ENCODE data around the gene PLA2G10.
"Not testable (repeated sequence)": the region's sequence is repeated elsewhere in the genome, so short reads cannot be mapped to it uniquely, and the experiment has no call there.

PLA2G10 gene, protein sequence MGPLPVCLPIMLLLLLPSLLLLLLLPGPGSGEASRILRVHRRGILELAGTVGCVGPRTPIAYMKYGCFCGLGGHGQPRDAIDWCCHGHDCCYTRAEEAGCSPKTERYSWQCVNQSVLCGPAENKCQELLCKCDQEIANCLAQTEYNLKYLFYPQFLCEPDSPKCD

DNA sequence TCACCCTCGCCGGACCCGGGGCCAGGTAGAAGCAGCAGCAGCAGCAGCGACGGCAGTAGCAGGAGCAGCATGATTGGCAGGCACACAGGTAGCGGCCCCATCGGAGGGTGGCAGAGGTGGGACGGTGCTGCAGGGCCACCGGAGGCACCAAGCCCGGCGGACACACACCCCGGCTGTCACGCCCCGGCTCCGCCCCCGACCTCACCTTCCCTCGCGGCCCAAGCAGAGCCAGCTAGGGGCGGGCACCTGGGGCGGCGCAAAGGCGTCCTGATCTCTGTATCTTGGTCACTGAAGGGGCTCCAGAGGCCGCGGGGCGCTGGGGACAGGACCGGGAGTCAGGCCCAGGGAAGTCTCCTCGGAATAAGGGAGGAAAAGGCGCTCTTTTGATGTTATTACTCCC, at the start of gene PLA2G10:
Gene PLA2G10, minus strand, starts transcription at position 180 of the 400 bp plus-strand sequence. Its CDS starts 79 bp downstream, at position 101.
- DNase-seq (ENCODE audit: low read depth): not testable (repeated sequence)

DNA sequence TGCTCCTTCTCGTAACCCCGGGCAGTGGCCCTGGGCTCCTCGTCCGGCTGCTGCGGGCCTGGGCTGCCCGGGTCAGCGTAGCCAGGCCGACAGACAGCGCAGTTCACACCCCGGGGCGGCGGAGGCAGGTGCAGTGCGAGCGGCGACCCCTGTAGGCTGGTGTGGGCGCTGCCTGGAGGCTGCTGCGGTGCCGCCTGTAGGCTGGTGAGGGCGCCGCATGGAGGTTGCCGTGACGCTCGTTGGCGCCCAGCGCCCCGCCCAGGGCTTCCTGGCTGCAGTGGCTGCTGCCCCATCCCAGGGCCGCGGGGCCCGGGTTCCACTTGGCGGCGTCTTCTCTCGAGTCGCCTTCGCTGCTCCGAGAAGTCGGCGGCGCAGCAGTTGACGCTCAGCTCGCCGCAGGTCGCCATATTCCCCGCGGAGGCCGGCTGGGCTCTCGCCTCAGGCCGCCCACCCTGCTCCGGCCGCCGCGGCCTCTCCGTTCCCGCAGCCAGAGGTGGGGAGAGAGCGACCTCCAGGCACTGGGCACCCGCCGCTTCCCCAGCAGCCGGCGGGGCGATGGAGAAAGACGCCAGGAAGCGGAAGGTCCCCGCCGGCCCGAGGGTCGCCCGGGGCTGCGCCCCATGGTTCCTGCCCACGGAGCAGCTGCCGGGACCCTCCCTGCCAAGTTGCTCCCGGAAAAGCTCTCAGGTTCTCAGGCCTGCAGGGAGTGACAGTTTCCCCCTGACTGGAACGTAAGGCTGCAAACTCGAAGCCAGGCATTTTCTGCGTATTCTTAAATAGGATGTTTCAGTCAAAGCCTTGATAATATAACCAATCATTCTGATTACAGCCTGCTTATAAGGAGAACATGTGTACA, 48.4 kb upstream of the PLA2G10 start, which contains the start of gene NPIPA2:
Gene NPIPA2, plus strand, starts transcription at position 261 of the 856 bp plus-strand sequence. CDS start 5,533 bp downstream, outside the sequence.
- DNase-seq (ENCODE audit: low read depth): not testable (repeated sequence)

DNA sequence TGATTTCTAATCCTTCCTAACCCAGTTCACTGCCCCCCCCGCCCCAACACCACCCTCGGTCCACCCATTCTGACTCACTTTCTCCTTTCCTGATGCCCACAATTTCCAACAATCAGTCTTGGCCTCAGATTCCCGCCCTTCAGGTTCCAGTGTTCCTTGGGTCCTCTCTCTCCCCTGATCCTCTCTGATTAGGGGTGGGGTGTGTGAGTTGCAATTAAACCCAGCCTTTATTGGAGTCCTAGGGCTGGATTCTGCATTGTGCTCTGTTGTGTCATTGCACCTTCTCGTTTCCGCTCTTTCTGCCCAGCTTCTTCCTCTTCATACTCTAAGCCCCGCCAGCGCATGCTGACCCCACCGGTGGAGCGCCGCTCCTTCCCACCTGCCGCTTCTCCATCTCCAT, 47.7 kb upstream of the PLA2G10 start:
- DNase-seq (ENCODE audit: low read depth): not testable (repeated sequence)

DNA sequence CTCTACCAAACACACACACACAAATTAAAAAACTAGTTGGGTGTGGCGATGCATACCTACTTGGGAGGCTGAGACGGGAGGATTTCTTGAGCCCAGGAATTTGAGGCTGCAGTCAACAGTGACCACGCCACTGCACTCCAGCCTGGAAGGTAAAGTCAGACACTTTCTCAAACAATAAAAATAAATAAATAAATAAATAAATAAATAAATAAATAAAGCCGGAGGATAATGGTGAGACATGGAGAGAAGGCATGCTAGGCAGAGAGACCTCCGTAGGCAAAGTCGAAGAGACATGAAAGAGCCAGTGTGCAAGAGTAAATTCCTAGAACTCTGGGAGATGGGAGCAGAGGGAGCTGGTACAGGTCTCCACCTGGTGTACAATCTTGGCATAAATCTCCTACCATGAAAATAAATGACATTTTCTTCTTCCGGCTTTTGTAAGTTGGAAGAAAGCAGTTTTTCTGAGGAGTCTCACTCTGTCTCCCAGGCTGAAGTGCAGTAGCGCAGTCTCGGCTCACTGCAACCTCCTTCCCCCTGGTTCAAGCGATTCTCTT, 46.8 kb upstream of the PLA2G10 start:
- DNase-seq (ENCODE audit: low read depth): not testable (repeated sequence)

DNA sequence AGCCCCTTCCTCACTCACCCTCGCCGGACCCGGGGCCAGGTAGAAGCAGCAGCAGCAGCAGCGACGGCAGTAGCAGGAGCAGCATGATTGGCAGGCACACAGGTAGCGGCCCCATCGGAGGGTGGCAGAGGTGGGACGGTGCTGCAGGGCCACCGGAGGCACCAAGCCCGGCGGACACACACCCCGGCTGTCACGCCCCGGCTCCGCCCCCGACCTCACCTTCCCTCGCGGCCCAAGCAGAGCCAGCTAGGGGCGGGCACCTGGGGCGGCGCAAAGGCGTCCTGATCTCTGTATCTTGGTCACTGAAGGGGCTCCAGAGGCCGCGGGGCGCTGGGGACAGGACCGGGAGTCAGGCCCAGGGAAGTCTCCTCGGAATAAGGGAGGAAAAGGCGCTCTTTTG, 39.1 kb upstream of the PLA2G10 start:
- not testable (repeated sequence) for DNase-seq (ENCODE audit: low read depth)

DNA sequence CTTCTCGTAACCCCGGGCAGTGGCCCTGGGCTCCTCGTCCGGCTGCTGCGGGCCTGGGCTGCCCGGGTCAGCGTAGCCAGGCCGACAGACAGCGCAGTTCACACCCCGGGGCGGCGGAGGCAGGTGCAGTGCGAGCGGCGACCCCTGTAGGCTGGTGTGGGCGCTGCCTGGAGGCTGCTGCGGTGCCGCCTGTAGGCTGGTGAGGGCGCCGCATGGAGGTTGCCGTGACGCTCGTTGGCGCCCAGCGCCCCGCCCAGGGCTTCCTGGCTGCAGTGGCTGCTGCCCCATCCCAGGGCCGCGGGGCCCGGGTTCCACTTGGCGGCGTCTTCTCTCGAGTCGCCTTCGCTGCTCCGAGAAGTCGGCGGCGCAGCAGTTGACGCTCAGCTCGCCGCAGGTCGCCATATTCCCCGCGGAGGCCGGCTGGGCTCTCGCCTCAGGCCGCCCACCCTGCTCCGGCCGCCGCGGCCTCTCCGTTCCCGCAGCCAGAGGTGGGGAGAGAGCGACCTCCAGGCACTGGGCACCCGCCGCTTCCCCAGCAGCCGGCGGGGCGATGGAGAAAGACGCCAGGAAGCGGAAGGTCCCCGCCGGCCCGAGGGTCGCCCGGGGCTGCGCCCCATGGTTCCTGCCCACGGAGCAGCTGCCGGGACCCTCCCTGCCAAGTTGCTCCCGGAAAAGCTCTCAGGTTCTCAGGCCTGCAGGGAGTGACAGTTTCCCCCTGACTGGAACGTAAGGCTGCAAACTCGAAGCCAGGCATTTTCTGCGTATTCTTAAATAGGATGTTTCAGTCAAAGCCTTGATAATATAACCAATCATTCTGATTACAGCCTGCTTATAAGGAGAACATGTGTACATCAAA, 9.3 kb upstream of the PLA2G10 start, which contains the start of gene NPIPA3:
Gene NPIPA3, plus strand, starts transcription at position 256 of the 856 bp plus-strand sequence. CDS start 5,533 bp downstream, outside the sequence.
- DNase-seq (ENCODE audit: low read depth): not testable (repeated sequence)

DNA sequence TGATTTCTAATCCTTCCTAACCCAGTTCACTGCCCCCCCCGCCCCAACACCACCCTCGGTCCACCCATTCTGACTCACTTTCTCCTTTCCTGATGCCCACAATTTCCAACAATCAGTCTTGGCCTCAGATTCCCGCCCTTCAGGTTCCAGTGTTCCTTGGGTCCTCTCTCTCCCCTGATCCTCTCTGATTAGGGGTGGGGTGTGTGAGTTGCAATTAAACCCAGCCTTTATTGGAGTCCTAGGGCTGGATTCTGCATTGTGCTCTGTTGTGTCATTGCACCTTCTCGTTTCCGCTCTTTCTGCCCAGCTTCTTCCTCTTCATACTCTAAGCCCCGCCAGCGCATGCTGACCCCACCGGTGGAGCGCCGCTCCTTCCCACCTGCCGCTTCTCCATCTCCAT, 8.6 kb upstream of the PLA2G10 start:
- not testable (repeated sequence) for DNase-seq (ENCODE audit: low read depth)

DNA sequence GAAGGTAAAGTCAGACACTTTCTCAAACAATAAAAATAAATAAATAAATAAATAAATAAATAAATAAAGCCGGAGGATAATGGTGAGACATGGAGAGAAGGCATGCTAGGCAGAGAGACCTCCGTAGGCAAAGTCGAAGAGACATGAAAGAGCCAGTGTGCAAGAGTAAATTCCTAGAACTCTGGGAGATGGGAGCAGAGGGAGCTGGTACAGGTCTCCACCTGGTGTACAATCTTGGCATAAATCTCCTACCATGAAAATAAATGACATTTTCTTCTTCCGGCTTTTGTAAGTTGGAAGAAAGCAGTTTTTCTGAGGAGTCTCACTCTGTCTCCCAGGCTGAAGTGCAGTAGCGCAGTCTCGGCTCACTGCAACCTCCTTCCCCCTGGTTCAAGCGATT, 7.8 kb upstream of the PLA2G10 start:
- DNase-seq (ENCODE audit: low read depth): not testable (repeated sequence)

DNA sequence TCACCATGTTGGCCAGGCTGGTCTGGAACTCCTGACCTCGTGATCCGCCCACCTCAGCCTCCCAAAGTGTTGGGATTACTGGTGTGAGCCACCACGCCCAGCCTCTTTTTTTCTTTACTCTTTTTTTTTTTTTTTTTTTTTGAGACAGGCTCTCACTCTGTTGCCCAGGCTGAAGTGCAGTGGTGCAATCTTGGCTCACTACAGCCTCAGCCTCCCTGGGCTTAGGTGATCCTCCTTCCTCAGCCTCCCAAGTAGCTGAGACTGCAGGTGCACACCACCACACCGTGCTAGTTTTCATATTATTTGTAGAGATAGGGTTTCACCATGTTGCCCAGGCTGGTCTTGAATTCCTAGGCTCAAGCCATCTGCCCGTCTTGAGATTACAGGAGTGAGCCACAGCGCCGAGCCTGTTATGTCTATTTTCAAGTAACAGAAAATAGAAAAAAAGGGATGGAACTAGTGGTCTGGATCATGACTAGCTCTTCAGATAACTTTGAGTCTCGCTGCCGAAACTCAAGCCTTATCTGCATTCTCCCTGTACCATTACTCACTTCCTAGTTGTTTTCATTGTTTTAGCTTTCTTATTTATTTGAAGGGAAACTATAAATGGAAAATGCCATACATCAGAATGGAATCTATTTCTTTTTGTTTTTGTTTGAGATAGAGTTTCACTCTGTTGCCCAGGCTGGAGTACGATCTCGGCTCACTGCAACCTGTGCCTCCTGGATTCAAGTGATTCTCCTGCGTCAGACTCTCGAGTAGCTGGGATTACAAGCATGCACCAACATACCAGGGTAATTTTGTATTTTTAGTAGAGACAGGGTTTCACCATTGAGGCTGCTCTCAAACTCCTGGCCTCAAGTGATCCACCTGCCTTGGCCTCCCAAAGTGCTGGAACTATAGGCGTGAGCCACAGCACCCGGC, 8.0 kb downstream of the PLA2G10 start:
- not testable (repeated sequence) for DNase-seq (ENCODE audit: low read depth)

DNA sequence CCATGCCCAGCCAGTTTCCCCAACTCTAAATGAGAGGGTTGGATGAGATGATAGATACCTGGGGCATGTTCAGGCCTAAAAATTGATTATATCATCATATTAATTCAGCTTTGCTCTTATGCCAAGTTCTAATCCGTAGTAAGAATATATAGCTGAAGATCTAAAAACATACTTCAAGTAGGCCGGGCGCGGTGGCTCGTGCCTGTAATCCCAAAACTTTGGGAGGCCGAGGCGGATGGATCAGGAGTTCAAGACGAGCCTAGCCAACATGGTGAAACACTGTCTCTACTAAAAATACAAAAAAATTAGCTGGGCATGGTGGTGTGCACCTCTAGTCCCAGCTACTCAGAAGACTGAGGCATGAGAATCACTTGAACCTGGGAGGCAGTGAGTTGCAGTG, 12.0 kb downstream of the PLA2G10 start:
- no peak for DNase-seq (ENCODE audit: low read depth)

DNA sequence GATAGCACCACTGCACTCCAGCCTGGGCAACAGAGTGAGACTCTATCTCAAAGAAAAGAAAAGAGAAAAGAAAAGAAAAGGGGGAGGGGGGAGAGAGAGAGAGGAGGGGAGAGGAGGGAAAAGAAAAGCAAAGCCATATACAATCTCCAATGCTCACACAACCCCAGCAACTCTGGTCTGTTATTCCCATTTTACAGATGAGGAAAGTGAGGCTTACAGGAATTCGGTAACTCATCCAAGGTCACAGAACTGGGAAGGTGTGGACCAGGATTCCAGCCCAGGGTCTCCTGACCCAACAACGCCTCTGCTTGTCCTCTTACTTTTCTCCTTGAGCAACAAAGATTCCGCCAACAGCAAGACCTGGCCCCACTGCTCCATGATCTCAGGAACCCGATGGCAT, 13.0 kb downstream of the PLA2G10 start:
- no peak for DNase-seq (ENCODE audit: low read depth)

DNA sequence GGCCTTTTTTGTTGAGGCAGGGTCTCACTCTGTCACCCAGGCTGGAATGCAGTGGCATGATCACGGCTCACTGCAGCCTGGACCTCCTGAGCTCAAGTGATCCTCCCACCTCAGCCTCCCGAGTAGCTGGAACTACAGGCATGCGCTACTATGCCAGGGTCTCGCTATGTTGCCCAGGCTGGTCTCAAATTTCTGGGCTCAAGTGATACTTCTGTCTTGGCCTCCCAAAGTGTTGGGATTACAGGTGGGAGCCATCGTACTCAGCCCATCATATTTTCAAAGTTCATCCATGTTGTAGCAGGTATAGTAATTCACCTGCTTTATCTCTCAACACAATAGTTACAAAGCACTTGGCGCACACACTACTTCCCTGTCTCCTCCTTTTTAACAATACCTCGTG, 13.7 kb downstream of the PLA2G10 start:
- not testable (repeated sequence) for DNase-seq (ENCODE audit: low read depth)

DNA sequence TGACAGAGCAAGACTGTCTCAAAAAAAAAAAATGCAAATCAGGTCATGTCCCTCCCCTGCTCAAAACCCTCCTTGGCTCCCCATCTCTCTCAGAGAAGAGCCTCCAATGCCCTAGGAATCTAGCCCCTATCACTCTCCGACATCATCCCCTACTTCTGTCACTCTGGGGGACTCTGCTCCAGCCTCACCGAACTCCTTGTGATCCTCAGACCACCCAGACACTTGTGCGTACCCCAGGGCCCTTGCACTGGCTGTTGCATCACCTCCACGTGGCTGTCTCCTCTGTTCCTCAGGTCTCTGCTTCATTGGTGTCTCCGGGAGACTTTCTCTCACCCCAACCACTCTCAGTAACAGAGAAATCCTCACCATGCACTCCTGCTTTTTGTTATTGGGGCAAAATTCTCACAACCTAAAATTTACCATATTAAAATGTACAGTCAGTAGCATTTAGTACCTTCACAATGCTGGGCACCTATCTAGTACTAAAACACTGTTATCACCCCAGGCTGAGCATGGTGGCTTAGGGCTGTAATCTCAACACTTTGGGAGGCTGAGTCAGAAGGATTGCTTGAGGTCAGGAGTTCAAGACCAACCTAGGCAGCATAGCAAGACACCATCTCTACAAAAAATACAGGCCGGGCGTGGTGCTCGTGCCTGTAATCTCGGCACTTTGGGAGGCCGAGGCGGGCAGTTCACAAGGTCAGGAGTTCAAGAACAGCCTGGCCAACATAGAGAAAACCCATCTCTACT, 15.2 kb downstream of the PLA2G10 start:
- DNase-seq (ENCODE audit: low read depth): no peak

DNA sequence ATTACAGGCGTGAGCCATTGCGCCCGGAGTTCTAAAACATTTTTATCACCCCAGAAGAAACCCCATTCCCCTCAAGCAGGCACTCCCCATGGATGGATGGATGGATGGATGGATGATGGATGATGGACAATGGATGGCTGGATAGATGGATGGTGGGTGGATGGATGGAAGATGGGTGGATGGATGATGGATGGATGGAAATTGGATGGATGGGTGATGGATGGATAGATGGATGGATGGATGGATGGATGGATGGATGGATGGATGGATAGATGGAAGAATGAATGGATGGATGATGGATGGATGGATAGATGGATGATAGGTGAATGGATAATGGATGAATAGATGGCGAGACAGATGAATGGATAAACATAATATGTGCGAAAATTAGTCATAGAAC, 16.5 kb downstream of the PLA2G10 start:
- DNase-seq (ENCODE audit: low read depth): no peak

DNA sequence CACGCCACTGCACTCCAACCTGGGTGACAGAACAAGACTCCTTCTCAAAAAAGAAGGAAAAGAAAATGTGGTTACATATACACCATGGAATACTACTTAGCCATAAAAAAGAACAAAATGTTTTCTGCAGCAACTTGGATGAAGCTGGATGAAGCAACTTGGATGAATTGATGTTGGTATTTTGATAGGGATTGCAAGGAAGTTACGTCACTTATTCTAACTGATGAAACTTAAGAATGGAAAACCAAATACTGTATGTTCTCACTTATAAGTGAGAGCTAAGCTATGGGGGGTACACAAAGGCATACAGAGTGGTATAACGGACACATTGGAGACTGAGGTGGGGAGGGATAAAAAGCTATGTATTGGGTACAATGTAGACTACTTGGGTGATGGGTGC, 17.5 kb downstream of the PLA2G10 start:
- DNase-seq (ENCODE audit: low read depth): no peak

DNA sequence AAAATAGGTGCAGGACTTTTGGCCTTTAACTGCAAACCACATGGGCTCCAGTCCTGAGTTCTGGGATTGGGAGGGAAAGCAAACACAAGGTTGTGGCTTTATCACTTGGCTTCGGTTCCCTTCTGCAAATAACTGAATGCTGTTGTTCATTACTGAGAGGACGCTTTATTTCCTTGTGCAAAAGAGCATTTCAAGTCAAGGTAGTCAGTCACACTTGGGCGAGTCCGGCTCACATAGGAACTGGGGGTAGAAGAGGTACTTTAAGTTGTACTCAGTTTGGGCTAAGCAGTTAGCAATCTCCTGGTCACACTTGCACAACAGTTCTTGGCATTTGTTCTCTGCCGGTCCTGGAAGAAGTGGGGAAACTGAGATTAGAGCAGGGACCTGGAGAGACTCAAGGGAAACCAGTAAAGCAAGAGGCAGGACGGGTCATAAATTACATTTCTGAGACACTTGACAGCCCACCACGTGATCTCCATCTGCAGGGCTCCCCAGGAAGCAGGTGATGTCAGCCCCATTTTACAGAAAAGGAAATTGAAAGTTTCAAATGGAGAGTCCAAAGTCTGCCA, 21.6 kb downstream of the PLA2G10 start:
- no peak for DNase-seq (ENCODE audit: low read depth)

DNA sequence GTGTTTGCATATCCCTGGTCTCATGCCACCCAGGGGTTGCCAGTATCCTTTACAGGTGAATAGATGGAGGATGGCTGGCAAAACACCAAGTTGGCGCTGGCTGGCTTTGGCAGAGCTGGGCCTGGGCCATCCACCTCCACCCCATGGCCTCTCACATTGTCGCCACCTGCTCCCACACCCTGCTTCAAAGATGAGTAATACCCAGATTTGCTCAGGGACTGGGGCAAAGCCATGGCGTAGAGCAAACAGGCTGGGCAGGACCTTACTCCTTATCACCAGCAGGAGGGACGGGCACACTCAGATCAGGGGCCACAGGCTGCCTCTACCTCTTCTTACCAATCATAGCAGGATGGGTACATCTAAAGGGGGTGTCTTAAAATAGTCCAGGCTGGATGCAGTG, 24.3 kb downstream of the PLA2G10 start:
- DNase-seq (ENCODE audit: low read depth): no peak

DNA sequence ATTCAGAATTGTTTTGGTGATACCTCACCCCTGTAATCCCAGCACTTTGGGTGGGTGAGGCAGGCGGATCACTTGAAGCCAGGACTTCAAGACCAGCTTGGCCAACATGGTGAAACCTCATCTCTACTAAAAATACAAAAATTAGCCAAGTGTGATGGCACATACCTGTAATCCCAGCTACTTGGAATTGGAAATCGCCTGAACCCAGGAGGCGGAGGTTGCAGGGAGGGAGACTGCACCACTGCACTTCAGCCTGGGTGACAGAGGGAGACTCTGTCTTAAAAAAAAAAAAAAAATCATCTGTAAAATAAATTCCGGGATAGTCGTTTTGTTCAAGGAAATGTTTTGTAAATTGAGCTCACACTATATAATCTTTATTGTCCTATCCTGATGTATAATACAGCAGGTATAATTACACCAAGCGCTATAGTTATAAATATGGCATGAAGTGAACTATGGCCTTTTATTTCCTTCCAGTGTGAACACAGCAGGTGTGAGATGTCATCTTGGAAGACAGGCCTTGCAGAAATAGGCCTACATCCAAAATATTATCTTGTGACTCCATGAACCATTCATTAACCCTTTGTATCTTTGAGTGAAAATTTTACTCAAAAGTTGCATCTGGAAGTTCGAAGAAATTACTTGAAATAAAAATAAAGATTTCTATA, 25.4 kb downstream of the PLA2G10 start:
- no peak for DNase-seq (ENCODE audit: low read depth)

Data from fibroblast of gingiva (primary cell).